Activated naive CD4-positive, alpha-beta T cell treated with anti-CD3 and anti-CD28 coated beads, Interleukin-2, amount 50 U/mL, for 72 hours (primary cell): ENCODE measurements around the gene LSP1. TPM values are rescaled to one million over a fixed set of nuclear protein-coding genes. Genes with fewer than 3 reads are reported as not detected.

Source experiments
- ATAC-seq, 2 donors: fragments of 150-1000 bp; cut with Tn5 transposase; 2 replicates each; pipeline ENCODE4 v1.10.0; 2021; ENCODE audit warnings: mild to moderate bottlenecking in 2 of 2, moderate library complexity in 2 of 2
- DNase-seq, 2 donors: peaks; one replicate each; pipeline ENCODE4 v3.0.0; 2021 to 2022; ENCODE audit warnings: low spot score in 2 of 2
- H3K27ac Mint-ChIP-seq, 2 donors: one replicate each; pipeline ENCODE4 v1.8.0; 2022; ENCODE audit warnings: mild to moderate bottlenecking in 2 of 2, mixed read lengths in 2 of 2
- H3K36me3 Mint-ChIP-seq, 2 donors: one replicate each; pipeline ENCODE4 v1.8.0; 2022; ENCODE audit warnings: mixed read lengths in 2 of 2
- H3K9me3 Mint-ChIP-seq, 2 donors: one replicate each; pipeline ENCODE4 v1.8.0; 2022; ENCODE audit warnings: mixed read lengths in 2 of 2
- total RNA-seq, 2 donors: library from RNA; stranded (reverse); gene quantifications; one replicate each; pipeline ENCODE4 v1.2.3, GENCODE V29; 2022

Gene LSP1
- total RNA-seq, 2 donors from 2014 or later = 102 to 263 TPM

DNA sequence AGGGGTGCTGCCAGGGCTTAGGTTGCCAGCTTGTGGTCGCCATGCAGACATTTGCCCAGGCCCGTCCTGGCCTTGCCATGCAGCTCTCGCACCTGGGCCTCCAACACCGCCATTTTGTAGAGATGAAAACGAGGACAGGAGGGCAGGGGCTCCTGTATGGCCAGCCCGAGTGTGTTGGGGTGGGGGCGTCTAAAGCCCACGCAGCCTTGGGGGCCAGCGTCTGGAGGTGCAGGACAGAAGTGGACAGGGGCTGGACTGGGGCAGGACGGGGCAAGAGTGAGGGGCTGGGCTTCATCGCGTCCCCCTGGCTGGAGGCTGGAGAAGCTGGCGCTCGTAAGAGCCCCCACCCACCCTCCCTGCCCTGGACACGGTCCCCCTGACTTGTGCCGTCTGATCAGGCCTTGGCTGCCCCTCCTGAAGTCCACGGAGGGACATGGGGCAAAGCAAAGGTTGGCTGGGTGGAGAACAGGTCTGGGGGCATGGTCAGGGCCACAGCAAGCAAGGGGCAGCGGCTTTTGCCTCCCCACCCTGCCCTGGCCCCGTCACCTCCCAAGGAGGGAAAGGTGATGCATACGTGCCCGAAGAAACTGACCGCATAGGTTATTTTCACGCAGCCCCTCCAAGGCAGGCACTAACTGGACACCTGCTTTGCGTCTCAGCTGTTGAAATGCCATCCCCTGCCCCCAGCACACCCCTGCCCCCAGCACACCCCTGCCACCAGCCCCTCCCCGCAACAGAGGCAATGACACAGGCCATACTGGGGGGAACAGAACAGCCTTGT is 67.4 kb downstream of the LSP1 start:
- Mint-ChIP-seq H3K36me3 (peaks cover 0 to under 1% of the 10 kb centered on the region in 2 donors), H3K27ac (no peak overlapping the region), H3K9me3 (peaks cover 0 to under 1% of the 10 kb centered on the region in 2 donors)
- no peak for ATAC-seq
- no peak for DNase-seq

GRCh38 chr11:1920909-1921573 is 68.2 kb downstream of the LSP1 start:
- Mint-ChIP-seq H3K27ac (no peak overlapping the region), H3K9me3 (no peaks in the 10 kb centered on the region), H3K36me3 (no peaks in the 10 kb centered on the region)
- no peak for DNase-seq
- no peak for ATAC-seq

DNA sequence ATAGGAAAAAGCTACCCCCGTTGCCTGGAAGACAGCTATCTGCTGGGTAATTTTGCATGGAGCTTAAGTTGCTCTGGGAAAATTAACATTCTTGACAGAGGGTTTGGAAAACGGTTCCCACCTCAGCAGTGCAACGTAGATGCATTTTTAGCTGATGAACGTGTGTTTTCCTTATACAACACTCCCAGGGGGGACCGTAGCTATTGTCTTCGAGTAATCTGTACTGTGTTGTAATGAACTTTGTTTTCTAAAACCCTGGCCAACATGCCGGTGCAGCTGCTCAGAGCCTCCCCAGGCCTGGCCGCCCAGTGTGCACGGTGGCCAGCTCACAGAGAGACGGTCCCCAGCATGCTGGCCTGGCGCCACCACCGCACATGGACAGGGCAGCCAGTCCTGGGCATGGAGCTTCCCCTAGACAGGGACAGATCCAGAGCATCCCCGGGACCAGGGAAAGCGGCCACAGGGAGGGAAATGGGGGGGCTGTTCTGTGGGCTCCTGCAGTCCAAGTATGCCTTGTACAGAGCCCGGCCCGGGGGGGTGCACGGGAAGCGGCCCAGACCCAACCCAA is 68.8 kb downstream of the LSP1 start:
- no peak for ATAC-seq
- no peak for DNase-seq
- H3K9me3 Mint-ChIP-seq = no peaks in the 10 kb centered on the region
- H3K27ac Mint-ChIP-seq = peak overlapping the region in 1 of 2 donors; percentile 32
- H3K36me3 Mint-ChIP-seq = no peaks in the 10 kb centered on the region

DNA sequence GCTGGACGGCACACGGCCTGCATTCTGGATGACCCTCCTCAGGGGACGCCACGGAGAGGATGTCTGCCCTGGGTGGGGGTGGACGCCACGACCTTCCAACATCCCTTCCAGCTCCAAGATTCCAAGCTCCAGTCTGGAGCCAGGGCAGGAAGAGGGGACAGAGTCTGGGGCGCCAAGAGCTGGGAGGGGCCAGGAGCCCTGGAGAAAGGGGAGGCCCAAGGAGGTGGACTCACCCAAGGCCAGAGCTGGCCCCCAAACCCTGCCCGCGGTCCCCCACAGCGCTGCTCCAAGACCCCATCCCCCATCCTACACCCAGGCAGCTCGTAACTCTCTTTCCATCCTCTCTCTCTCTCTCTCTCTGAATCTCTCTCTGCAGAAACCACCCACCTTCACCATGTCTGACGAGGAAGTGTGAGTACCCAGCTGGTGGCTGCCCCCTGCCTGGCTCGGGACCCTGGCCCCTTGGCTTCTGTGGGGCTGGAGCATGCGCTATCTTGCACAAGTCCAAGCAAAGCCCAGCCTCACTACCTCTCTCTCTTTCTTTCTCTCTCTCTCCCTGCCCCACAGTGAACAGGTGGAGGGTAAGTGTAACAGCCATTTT is 69.7 kb downstream of the LSP1 start:
- peak overlapping the region in 1 of 2 donors; percentile 32 for H3K27ac Mint-ChIP-seq
- DNase-seq (no peak), ATAC-seq (no peak)
- no peaks in the 10 kb centered on the region for H3K36me3 Mint-ChIP-seq
- H3K9me3 Mint-ChIP-seq = no peaks in the 10 kb centered on the region

GRCh38 chr11:1923201-1923956 is 70.5 kb downstream of the LSP1 start:
- no peak for ATAC-seq
- Mint-ChIP-seq H3K9me3 (no peaks in the 10 kb centered on the region), H3K36me3 (no peaks in the 10 kb centered on the region), H3K27ac (no peak overlapping the region)
- DNase-seq = no peak

- no peaks in the 10 kb centered on the region for H3K36me3 Mint-ChIP-seq
- H3K9me3 Mint-ChIP-seq = no peaks in the 10 kb centered on the region
- no peak overlapping the region for H3K27ac Mint-ChIP-seq
- ATAC-seq (no peak), DNase-seq (no peak)
These were observed 71.3 kb downstream of the LSP1 start for GRCh38 chr11:1924181-1924580.

DNA sequence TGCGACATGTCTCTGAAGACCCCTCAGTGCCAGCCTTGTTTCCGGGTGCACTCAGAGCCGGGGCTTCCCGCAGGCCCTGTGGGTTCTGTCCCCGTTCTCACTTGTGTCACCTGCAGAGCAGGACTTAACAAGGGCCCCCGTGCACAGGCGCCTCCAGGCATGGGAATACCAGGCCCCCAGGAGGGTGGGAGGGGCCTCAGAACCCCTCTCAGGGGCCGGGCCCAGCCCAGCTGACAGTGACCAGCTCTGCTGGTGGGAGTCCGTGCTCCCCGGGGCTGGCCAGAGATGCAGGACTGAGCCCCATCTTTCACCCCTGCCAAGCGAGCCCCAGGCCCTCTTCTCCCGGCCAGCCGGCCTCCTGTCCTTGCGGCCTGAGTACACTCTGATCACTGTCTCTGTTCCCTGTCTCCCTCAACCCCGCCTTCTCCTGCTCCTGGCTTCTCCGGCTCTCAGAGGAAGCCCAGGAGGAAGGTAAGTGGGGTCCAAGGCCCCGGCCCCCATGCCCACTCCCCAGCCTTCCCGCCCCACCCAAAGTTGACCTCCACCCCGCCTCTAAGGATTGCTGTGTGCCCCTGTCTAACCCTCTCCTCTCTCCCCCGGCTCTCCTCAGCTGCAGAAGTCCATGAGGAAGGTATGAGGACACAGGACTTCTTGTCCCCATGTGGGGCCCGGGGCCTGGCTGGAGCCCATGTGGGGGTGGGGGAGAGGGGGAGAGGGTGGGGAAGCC is 71.9 kb downstream of the LSP1 start:
- ATAC-seq (no peak), DNase-seq (no peak)
- Mint-ChIP-seq H3K27ac (no peak overlapping the region), H3K9me3 (no peaks in the 10 kb centered on the region), H3K36me3 (no peaks in the 10 kb centered on the region)

- DNase-seq (no peak), ATAC-seq (no peak)
- no peak overlapping the region for H3K27ac Mint-ChIP-seq
- no peaks in the 10 kb centered on the region for H3K9me3 Mint-ChIP-seq
- no peaks in the 10 kb centered on the region for H3K36me3 Mint-ChIP-seq
These were observed 72.7 kb downstream of the LSP1 start for GRCh38 chr11:1925373-1926155.

GRCh38 chr11:1926156-1927025 is 73.5 kb downstream of the LSP1 start:
- no peaks in the 10 kb centered on the region for H3K36me3 Mint-ChIP-seq
- H3K27ac Mint-ChIP-seq = peak overlapping the region in 1 of 2 donors; percentile 46
- H3K9me3 Mint-ChIP-seq = no peaks in the 10 kb centered on the region
- no peak for ATAC-seq
- no peak for DNase-seq

- Mint-ChIP-seq H3K9me3 (no peaks in the 10 kb centered on the region), H3K27ac (no peak overlapping the region), H3K36me3 (no peaks in the 10 kb centered on the region)
- no peak for ATAC-seq
- no peak for DNase-seq
These were observed 74.4 kb downstream of the LSP1 start for GRCh38 chr11:1927026-1927847.

- DNase-seq = no peak
- Mint-ChIP-seq H3K36me3 (no peaks in the 10 kb centered on the region), H3K9me3 (no peaks in the 10 kb centered on the region), H3K27ac (no peak overlapping the region)
- ATAC-seq = no peak
These were observed 75.1 kb downstream of the LSP1 start for GRCh38 chr11:1927848-1928469.

DNA sequence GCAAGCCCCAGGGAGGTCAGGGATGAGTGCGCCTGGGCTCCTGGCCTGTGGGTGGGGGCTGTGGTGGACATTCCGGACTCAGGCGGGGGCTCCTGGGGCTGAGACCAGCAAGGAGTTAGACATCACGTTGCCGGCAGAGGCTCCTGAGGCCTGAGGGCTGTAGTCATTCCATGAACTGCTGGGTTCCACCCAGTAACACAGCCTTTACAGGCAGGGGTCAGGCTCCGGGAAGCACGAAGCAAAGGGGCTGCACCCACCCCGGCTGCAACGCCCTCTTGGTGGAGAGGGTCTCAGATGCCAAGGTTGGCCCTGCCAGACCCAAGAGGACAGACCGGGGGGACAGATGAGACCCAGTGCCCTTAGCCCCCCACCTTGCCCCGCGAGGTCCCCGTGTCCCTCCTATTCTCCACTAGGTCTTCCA is 75.6 kb downstream of the LSP1 start:
- Mint-ChIP-seq H3K9me3 (no peaks in the 10 kb centered on the region), H3K27ac (no peak overlapping the region), H3K36me3 (no peaks in the 10 kb centered on the region)
- no peak for ATAC-seq
- no peak for DNase-seq

DNA sequence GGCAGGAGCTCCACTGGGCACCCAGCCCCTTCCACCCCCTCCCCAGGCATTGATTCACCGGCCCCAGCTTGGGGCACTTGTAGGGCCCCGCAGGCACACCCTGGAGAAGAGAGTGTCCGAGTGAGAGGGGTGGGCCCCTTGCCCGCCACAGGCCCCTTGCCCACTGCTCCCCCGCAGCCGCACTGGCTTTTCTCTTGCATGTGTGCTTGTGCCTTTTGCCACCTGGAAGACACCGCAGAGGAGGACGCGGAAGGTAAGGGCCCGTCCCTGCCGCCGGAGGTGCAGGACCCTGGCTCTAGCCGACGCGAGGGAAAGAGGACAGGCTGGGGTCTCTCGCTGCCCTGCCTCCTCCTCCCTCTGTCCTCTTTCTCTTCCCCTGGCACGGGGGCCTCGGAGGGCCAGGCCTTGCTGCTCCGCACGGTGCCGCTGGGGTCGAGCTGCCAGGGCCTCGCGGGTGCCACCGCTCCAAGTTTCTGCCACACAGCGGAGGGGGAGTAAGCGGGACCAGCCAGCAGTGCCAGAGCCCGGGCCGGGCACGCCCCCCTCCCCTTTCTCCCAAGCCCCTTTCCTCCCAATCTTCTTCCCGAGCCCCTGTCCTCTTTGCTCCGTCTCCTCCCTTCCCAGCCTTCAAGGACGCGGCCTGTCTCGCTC is 76.1 kb downstream of the LSP1 start:
- Mint-ChIP-seq H3K36me3 (no peaks in the 10 kb centered on the region), H3K9me3 (no peaks in the 10 kb centered on the region), H3K27ac (no peak overlapping the region)
- ATAC-seq (no peak), DNase-seq (no peak)
